Hepatic stellate cell (primary cell): ENCODE measurements around the gene CLK4.

Source experiments
- DNase-seq: peaks from one replicate; pipeline ENCODE4 v3.0.0; 2011; ENCODE audit warnings: low spot score

CLK4 gene

DNA sequence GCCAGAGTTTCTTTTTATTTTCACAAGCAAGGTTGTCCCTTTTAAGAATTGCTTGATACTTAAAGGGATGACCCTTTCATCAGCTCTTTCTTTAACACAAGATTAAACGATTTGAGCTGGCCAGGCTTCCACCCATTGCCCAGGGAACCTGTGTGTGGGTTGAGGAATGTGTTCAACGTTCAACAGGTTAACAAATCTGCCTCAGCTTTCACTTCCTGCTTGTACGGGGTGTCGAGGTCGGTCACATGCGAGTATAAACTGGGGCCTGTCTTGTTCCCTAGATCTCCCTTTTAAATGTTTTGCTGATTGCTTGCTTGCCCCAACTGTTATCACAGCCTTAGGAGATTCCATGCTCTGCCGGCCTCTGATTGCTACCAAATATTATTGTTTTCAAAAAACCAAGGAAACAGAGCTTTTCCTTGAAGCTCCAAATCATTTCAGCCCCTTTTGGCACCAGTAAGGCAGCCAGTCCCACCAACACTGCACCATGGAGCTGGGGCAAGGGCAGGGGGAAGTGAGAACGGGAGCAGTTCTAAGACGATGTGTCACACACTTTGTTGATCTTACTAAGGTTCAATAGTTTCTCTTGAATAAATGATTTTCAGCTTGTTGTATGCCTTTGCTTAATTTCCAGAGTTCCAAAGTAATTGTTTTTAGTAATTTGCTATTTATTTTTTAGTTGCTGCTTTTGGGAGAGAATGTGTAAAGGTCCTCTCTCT is 10.7 kb upstream of the CLK4 start:
- DNase-seq = no peak

DNA sequence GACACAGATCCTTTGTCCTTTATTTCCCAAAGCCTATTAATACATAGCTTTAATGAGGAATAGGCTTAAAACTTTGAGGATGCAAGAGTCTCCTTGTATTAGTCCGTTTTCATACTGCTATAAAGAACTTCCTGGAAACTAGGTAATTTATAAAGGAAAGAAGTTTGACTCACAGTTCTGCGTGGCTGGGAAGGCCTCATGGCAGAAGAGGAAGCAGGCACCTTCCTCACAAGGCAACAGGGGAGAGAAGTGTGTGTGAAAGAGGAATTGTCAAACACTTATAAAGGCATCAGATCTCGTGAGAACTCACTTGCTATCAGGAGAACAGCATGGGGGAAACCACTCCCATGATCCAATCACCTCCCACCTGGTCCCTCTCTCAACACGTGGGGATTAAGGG is 5.4 kb upstream of the CLK4 start:
- DNase-seq = no peak

DNA sequence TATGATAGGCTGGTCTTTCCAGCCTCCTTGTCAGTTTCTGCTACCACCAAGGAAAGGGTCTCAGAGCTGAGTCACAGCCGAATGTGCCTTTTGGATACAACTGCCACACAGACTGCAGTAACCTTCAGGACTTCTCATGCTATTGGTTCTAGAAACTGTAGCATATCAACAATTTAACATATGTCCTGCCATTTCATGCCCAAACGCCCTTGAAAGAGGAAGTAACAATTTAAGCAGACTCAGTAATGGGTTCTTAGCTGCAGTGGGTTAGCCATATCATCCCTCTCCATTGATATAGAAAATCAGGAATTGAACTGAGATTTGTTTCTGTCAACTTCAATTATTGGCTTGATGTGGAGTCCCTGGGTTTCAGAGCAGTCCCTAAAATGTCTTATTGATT is 4.1 kb upstream of the CLK4 start:
- no peak for DNase-seq

DNA sequence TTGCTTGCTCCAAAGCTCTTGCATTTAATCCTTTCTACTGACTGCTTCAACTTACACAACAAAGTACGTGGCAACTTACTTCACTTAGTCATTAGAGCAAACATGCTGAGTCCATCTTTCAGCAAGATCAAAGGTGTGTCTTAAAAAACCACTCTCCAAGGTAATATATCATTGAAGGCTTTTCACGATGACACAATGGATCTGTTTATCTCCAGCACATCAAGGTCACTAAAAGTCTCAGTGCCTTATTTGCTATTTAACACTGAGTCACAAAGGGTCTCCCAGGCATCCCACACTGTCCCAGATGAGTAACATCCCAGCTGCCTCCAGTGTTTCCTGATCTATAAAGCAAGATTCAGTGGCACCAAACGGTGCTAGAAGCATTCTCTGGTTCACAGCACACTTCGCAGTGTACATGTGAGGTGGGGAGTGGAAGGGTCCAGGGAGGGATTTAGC is 3.7 kb upstream of the CLK4 start:
- no peak for DNase-seq

DNA sequence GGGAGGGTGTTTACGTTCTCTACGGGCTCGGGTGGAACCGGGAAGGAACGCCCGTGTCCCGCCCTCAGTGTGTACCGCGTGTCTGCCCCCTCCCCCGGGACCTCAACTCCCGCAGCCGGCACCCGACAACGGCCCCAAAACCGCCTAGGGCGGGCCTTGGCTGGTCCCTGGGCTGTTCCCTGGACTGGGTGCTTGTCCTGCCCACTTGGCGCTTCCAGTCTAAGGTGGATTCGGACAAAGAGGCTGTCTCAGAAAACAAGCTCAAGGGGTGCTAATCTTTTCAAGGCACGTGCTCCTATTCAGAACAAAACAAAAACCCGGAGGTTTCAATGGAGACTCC is 379 bp upstream of the CLK4 start:
- DNase-seq = no peak

DNA sequence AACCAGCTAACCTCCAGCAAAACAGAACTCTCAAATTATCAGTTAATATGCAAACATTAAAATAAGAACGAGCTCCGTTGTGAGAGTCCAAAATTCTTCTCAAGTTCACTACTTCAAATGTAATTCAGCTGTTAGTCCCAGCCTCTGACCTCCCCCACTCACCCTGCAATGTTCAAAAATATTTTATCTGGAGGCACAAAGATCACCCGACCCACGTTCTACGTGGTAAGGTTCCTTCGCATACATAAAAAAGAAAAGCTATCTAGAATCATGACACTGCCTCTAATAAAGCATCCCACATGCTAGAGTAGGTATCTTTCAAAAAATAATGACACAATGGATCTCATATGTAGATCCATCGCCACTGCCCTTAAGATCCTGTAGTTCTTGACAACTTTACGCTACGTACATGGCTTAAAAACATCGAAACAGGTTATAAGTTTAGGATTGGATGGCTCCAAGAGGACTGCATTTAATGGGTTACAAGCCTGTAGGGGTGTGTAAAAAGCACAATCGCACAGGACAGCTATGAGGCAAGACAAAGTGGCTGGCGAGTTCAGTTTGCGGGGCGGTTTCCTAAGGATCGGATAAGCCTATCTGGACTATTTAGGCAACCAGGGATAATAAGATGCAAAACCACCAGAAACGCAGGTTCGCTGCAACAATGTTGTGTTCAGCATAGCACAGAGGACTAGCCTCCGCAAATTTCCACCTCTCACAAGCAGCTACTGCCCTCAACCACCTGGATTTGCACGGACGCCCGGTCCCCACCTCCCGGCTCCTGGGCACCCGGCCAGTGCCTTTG is 969 bp downstream of the CLK4 start:
- DNase-seq = peak; percentile 34

DNA sequence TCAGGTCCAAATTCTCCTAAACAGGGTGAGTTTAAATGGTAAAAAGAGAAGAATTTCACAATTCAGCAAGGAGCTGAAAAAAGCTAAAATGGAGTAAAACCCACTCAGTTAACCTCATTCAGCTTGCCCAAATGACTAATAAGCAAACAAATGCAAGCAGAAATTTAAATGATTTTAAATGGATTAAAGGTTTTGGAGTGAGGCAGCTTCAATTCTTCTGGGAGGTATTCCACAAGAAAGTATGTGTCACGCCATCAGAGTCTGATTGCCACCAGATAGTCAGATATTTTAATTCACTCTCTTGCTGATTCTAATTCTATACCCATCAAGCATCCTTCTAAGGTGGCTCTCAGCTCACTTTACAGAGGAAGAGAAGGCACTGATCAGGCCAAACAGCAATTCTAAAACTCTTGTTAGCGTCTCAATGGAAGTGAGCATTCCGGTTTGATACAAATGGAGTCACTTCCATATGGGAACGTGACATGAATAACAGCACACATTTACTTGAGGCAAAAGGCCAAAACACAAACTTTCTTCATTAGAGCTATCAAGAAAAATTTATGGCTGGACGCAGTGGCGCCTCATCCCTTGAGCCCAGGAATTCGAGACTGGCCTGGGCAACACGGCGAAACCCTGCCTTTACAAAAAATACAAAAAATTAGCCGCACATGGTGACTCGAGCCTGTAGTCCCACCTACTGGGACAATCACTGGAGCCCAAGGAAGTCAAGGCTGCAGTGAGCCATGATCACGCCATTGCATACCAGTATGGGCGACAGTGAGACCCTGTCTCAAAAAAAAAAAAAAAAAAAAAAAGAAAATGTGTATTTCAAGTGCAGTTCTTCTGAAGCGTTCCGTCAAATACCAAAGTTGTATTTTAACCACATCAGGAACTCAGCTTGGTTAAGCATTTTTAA is 2.0 kb downstream of the CLK4 start:
- DNase-seq = no peak

DNA sequence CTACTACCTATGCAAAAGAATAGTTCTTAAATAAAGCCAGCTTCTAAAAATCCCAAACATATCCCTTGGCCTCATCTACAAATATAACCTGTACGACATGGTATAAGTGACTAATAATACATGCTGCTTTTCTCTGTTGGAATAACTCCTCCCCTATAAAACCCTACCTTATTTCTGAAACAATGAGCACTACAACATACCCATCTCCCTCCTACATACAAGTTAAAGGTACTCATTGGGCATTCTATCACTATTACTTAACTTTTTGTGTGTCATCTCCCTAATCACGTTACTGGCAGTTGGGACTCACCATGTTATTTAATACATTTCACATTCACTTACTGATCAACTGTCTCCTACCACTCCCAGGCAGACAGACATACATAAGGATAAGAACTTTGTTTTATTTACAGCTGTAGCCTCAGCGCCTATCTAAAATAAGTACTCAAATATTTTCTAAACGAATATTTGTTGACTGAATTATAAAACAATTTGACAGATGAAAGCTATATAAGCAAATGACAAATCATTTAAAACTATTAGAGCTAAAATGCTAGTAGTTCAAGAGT is 4.1 kb downstream of the CLK4 start:
- DNase-seq = no peak

DNA sequence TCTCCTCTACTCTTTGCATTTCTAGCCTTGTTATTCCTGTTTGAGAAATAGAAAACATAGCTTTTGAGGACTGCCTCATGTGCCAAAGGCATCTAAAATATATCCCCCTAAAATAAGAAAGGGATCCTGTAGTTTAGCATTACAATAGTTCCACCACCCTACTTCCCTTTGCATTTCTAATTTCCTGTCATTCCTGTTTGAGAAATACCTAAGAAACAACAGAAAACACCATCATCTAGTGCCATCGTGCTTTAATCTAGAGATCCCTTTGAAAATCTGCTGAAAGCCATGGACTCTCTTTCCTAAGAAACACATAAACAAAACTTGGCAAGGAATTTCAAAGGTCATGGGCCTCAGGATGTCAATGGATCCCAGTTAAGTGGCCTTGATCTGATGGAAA is 7.5 kb downstream of the CLK4 start:
- no peak for DNase-seq

DNA sequence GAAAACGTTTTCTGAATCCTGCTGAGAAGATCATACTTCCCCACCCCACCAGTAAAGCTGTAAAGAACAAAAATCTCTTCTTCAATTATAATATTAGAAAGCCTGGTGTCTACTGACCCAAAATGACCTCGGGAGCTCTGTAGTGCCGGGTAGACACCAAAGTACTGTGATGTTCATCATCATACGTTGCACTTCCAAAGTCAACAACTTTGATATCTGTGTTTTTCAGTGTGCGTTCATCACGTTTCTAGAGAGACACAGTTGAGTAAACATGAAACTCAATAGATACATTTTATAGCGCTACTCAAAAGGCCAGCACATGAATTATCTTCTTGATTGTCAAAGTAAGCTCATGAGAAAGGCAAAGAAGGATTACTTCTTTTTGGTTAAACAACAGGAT is 14.6 kb downstream of the CLK4 start:
- DNase-seq = no peak

DNA sequence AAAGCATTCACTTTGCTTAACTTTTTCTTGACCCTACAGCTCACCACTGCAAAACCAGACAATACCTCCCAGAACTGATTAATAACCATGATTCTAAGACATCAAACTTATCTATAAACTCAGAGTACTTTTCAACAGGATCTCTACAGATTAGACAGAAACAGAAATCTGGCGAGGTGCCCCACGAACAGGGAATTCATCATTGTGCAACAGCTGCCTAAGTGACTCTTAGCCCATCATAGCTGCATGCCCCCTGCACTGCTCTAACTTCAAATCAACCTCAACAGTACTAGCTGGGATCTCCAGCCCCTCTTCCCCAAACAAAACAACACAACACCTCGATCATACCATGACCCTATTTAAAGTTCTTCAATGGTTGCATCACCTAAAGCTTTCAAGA is 20.6 kb downstream of the CLK4 start:
- no peak for DNase-seq

DNA sequence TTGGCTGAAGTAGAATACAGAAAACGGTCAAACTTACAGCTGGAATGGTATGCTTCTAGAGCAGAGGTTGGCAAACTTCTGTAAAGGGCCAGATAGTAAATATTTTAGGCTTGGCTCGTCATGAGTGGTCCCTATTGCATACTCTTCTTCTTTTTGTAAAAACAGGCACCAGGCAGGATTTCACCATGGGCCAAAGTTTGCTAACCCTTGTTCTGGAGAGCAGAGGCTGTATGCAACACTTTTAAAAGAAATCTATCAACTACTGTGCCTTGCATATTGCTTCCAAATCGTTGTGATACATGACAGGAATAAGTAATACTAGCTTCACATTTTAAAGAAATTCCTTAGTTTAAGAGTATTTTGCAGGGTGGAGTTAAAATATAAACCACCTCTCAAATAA is 21.1 kb downstream of the CLK4 start:
- DNase-seq = no peak

DNA sequence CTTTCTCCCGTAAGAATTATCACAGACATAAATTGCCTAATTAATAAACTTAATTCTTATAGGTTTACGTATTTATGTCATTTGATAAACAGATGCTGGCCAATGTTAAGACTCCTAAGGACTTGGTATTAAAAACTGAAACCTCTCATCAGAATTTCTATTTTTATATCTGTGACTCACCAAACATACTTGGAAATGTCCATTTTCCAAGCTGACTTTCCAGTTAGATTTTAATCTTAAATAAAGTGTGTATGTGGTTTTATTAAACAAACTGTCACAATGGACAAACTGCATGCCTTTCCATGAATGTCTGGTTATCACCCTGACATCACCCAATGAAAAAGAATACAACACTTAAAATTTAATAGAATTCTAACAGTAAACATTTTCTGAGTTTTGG is 24.1 kb downstream of the CLK4 start:
- DNase-seq = peak; percentile 70

DNA sequence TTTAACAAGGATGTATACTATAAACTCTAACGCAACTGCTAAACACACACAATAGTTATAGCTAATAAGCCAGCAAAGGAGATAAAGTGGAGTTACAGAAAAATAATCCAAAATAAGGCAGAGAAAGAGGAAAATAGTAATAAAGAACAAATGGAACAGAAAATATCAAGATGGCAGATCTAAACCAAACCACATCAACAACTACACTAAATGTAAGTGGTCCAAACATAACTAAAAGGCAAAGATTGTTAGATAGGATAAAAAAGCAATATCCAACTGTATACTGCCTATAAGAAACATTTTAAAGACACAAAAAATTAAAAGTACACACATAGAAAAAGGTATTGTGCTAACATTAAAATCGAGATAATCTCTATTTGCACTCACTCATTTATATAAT is 31.1 kb downstream of the CLK4 start:
- no peak for DNase-seq

DNA sequence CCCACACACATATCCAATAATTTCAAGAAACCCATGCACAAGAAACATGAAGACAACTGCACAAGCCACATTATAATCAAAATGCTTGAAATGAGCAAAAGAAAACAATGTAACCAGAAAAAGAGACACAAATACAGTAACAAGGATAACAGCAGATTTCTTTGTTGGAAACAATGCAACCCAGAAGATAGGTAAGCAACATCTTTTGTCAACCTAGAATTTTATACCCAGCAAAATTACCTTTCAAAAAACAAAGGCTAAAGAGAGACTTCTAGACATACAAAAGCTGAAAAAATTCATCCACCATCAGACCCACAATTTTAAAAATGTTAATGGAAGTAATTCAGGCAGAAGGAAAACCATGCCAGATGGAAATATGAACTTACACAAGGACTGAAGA is 31.7 kb downstream of the CLK4 start:
- no peak for DNase-seq

DNA sequence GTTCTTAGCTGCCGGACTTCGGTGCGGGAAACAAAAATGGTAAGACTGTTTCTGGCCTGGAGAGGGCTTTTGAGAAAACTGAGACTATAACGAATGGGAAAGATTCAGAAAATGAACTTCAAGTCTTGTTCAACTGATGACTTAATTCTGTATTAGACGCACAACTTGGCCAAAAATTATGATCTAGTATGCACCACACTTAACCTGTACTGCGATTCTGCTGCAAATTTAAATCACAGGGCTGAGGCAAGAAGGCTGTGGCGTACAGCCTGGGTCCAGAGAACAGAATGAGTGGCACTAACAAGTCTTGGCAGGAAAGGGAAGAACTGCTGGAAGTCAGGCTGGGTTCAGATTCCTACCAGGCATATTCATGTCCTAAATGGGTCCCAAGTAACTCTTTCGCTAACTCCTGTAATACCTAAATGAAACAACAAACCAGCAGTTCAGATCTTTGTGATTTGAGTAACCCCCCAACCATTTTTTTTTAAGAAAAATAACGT is 35.9 kb downstream of the CLK4 start:
- DNase-seq = peak; percentile 47

DNA sequence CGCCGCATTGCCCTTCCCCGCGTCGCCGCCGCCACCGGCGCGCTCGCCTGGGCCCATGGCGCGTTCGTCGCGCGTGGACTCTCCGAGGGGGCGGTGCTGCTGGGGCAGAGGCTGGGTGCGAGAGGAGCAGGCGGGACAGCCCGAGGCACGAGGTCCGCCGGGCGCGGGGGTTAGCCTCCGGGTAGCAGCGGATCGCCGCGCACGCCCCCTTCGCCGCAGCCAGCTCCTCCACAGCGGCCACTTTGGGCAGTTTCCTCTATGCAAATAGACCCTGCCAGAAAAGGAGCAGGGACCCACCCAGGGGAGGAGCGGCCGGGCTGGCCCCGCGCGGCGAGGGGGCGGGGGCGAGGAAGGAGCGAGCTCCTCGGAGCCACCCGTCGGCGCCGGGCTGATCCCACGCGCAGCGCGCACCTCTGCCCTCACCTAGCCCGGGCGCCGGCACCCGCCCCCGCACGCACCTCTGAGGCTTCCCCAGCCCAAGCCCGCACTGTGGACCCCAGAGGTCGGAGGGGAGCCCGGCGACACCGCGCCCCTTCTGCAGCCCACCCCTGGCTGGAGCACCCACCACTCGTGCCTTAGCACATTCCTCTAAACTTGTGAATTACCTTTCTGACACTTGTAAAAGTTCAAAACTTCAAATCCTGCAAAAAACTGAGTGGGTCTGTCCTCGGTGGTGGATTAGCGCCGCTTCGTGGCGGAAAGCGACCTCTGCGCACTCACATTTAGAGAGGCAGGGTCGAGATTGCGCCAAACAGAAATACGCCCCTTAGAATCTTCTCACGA is 36.5 kb downstream of the CLK4 start, which contains the start of gene COL23A1:
Gene COL23A1, minus strand, starts transcription at position 253 of the 783 bp plus-strand sequence.
- DNase-seq = no peak

DNA sequence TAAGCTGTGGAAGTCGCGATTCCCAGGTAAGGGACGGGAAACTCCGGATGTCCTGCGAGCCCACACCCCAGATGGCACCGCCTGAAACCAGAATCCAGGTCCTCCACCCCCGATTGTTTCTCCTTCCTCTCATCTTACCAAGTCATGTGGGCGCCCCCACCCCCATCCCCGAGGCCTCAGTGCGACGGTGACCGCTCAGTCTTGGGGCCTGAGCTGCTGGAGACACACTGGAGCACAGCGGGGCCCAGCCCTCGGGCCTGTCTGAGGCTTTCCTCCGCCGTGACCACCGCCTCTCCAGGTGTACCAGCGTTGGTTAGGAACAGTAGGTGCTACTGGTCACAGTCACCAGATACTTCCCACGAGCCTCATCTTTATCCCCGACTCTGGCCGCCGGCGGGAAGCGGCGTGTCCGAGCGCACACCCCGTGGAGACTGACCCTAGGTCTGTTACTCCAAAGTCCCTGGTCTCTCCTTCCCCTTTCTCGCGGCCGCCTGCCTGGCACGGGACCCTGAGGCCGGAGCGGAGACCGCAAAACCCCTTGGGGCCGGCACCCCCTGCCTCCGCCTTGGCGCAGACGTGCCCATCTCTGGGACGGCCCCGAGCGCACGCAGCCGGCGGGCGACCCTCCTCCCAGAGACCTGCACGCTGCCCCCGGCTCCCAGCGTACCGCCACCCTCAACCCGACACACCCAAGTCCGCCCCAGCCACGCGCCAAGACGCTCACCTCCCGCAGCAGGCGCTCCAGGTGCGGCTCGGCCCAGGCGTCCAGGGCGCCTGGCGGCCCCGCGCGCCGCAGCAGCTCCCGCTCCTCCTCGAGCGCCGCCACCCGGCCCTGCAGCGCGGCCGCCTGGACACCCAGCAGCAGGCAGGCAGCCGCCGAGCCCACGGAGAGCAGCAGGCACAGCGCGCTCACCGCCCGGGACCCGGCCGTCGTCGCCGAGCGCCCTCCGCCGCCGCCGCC is 37.4 kb downstream of the CLK4 start:
- DNase-seq = no peak

DNA sequence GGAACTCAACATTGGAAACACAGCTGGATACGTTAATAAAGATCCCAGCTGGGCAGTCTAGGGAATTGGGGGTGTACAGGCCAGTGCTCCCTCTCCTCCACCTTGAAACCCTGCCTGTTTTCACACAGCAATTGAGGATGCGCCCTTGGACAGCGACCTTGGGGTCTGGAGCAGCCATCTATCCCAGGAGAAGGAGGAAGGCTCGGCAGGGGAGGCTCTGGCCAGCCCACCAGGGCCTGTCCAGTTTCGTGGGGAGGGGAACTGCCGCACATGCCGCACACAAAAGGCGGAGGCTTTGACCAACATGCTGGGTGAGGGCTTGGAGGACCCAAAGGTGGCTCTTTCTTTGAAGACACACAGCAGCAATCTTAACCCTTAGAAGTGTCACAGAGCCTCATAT is 38.1 kb downstream of the CLK4 start:
- DNase-seq = no peak
